DMS79 (cell line): ENCODE measurements around the gene PSMB8.
A peak's percentile ranks its signal among the peaks of the same experiment; 100 is the strongest.
"Not testable (repeated sequence)": the region's sequence is repeated elsewhere in the genome, so short reads cannot be mapped to it uniquely, and the experiment has no call there.

Source experiments
- DNase-seq: peaks from one replicate; lab custom pipeline; 2025; lab: John Stamatoyannopoulos, UW

The PSMB8 gene

DNA sequence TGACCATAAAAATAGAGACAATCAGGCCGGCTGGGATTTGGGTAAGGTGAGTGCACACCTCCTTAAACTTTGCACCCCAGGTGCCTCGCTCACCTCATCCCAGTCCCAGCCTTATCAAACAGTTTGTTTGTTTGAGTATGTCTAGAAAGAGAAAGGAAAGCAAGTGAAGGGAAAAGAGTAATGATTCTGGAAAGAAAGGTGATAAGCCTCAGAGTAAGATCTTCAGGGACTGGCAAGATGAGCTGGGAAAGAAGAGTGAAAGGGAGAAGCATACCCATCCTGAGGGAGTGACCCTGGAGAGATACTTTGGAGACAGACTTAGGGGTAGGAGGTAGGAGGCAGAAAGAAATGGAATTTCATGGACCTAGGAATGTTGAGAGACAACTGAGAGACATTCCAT is 7.0 kb downstream of the PSMB8 start:
- no peak for DNase-seq

DNA sequence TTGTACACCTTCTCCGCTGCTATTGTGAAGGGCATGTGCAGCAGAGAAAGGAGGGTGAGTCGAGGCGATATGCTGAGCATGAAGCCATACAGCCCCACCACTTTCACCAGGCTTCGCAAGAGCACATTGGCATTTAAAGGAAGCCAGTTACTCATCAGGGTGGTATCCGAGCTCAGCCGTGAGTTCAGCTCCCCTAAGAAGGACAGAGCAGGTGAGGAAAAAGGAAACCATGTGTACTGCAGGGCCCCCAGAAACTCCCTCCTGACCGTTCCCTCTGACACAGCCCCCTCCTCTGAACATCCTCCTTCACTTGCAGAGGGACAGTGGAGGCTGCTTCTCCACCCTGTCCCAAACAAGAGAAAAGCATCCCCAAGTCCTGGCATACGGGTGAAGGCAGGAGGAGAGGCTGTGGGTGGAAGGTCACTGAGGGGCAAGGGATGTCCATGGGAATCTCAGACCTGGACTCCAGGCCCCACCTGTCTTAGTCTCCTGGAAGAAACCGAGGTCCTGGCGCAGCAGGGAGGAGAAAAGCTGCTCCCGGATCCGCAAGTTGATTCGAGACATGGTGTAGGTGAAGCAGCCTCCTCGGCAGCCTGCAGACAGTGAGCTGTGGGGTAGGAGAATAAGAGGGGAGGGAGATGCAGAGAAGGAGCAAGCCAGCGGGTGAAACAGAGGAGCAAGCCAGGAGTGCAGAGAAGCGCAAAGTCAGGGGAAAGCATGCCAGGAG is 8.5 kb downstream of the PSMB8 start:
- no peak for DNase-seq

DNA sequence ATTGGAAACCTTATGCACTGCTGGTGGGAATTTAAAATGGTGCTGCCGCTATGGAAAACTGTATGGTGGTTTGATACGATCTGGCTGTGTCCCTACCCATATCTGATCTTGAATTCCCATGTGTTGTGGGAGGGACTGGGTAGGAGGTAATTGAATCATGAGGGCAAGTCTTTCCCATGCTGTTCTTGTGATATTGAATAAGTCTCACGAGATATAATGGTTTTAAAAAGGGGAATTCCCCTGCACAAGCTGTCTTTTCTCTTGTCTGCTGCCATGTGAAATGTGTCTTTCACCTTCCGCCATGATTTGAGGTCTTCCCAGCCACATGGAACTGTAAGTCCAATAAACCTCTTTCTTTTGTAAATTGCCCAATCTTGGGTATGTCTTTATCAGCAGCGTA is 10.2 kb downstream of the PSMB8 start:
- DNase-seq = no peak

DNA sequence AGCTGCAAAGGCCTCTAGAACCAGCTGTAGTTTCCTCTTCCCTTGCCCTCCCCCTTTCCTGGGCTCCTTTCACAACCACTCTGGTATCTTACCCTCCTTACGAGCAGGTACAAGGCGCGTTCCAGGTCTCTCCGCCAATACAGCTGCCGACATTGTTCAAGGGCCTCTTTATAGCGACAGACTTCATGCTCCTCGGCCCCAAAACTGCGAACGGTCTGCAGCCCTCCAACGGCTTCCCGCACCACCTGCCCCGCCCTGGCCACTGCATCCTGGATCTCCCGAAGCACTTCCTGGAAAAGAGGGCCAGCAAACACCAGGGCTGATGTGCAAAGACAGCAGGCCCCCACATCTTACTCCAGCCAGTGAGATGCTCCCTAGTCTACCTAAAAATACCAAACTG is 11.3 kb downstream of the PSMB8 start:
- no peak for DNase-seq

DNA sequence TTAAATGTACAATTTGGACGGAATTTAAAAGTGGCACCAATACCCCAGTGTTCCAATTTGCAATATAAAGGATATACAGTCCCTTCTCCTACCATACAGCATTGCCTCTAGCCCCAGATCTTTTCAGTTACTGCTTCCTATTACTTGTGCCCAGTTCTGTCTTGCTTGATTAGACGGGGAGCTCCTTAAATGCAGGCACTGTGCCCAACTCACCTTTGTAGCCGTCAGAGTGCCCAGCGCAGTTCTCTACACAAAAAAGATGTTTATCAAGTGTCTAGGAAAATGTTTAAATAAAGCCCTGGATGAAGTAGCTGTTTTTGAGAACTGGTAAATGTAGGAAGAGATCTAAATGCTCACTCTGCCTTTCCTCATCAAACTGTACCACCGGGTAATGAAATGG is 12.9 kb downstream of the PSMB8 start:
- DNase-seq = peak; percentile 72

DNA sequence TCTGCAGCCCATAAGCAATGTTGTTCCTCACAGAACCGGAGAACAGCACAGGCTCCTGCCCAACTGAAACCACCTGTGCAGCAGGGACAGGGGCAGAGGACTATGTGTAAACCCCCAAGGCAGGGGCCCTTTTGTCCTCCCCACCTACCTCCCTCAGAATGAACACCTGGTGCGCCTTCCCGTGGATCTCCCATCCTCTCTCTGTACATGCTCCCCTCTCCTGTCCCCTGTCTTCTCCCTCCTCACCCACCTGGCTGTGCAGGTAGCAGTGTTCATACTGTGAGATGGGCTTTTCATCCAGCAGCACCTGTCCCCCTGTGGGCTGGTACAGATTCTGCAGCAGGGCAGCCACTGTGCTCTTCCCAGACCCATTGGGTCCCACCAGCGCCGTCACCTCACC is 13.8 kb downstream of the PSMB8 start:
- DNase-seq = no peak

DNA sequence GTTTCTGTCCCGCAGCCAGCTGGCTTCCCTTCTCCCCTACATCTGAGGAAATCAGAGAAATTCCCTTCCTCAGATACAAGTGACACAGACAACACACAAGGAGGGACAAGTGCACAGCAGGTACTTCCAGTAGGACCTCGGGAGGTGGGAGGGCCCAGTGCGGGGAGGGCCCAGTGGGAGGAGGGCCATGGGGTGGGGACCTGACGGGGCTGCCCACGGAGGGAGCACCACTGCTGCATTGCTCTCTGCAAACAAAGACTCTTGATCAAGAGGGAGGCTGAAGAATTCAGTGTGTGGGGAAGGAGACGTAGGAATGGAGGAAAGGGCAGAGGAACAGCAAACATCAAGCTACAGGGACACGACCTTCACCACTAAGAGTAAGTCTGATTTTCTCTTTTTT is 14.4 kb downstream of the PSMB8 start:
- DNase-seq = no peak

DNA sequence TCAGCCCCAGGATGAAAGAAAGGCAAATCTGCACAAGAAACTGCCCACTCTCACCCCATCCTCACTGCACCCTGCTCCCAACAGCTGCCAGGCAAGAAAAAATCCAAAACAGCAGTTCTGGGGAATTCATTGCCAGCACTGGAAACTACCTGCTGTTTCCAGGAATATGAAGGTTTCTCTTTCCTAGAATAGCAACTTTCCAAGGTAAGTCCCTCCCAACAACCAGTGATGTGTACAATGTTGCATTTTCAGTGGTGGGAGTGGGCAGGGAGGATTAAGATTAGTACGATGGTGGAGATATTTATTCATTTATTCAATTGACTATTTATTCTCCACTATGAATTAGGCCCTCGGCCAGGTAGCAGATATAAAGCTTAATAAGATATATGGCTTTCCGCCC is 16.8 kb downstream of the PSMB8 start:
- DNase-seq = no peak

DNA sequence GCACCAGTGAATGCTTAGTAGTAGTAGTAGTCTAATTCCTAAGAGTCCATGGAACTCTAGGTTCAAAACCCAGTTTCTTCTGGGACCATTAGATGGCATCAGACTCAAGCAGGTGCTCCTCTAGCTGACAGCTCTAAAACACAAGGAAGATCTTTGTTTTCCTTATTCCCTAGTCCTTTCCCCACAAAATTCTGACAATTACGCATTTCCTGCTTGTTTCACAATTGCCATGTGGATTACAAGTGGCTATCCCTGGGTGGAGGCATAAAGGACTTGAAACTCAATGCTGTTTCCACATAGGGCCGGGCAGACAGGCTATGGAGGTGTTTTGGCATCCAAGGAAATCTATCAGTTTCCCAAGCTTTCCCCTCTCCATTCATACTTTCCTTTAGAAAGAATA is 17.9 kb downstream of the PSMB8 start:
- no peak for DNase-seq

DNA sequence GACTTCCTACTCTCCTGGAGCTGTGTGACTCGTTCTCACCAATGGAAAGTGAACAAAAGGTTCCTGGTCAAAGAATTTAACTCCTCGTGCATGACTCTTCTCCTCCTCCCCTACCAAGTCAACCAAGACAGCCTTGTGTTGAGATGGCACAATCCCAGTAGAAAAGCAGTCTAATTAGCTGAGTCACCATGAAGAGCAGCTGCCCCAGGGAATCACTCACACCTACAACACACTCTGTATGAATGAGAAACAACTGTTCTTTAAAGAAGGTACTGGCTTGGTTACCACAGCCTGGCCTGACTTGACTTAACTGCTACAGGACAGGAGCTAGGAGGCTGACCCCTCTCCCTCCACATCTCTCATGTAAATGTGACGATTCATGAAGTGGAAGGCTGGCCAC is 24.1 kb downstream of the PSMB8 start:
- no peak for DNase-seq

DNA sequence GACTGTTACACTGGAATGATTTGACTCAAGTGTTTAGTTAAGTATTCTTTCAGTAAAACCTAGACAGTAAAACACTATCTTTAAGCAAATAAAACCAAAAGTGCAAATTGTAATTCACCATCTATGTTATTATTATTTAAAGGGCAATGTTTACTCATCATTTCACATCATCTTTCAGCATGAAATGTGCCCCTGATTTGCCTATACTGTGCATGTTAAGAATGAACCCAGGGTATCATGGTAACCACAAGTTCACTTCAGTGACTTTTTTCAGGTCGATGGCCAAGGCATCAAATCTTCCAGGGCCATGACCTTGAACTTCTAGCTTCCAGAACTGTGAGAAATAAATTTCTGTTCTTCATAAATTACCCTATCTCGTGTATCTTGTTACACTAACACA is 25.0 kb downstream of the PSMB8 start:
- no peak for DNase-seq

DNA sequence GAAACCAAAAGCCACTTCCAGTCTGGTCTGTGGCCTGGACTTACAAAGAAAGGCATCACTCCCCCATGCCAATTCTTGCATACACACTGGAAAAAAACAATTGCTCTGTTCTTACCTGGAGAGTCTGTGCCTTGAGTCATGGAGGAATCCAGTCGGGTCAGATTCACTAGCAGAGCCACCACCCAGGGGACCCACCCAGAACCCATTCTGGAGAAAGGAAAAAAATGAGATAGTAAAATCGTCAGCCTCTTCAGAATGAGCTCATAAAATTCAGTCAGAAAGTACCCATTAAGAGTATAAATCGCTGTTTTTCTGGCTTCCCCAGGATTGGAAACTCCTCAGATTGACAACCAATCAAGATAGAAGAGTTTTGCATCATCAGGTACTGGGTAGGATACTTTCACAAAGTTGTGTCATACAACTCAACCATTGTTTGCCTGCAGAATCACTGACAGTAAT is 27.1 kb downstream of the PSMB8 start, which contains the start of gene HLA-DOB:
TSS of gene HLA-DOB (minus strand) at position 257 of the 459 bp plus-strand sequence. CDS start at position 206, 51 bp downstream.
- DNase-seq = no peak

DNA sequence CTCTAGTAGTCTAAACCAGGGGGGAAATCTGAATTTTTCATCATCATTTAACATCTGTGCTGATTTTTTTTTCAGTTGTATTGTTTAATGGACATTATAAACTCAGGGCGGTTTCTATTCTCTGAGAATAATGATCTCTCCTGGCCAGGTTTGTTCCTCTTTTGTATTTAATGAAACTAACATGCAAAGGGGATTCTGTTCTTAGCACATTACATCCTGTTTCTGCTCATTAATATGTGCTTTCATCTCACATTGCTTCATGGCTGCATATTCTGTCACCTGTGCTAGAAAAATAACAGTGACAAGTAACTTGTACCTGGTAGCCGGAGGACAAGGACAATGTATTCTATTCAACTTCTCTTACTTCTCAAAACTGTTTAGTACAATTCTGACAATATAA is 27.9 kb downstream of the PSMB8 start:
- DNase-seq = no peak

DNA sequence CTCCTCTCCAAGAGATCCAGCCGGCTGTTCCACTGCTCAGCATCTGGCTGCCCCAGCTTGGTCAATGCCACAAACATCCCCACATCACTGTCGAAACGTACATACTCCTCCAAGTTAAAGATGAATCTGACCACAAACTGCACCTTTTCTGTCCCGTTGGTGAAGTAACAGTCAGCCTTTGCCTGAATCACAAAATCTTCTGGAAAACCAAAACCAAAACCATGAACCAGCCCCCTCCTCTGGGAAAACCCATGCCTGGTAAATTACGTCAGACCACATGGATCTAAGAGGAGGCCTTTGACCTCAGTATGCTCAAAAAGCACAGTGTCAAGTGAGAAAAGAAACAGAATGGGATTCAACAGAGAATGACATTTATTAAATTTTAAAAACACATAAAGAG is 28.7 kb downstream of the PSMB8 start:
- no peak for DNase-seq

DNA sequence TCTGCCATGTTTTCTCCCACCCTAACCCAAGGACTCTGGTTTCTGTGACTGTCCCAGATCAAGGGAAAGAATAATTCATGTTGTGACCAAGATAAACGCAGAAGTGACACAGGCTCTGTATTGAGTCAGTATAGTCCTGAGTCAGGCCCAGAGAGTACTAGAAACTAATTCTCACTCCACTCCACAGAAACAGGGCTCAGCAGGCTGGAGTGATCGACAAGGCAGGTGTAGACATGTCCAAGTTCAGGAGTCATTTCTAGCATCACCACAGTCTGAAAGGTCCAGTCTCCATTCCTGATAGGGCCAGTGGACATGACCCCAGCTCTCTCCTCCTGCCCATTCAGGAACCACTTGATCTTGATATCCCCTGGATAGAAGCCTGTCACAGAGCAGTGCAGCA is 29.7 kb downstream of the PSMB8 start:
- DNase-seq = no peak

DNA sequence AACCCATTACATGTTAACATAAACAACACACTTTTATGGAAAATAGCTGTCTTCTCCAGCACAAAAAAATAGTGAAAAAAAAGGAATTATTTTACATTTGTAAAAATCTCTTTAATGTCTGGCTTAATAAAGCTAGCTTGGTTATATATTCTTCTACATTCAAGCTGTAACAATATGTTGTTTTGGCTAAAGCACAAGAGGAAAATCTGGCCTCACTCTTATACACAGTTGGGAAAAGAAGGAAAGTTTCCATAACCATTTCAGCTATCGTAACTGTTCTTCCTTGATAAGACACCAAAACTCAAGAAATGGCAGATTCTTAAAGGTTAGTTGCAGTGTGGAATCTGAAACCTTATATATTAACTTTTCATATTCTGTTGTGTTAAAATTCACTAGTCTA is 34.7 kb downstream of the PSMB8 start:
- DNase-seq = no peak

DNA sequence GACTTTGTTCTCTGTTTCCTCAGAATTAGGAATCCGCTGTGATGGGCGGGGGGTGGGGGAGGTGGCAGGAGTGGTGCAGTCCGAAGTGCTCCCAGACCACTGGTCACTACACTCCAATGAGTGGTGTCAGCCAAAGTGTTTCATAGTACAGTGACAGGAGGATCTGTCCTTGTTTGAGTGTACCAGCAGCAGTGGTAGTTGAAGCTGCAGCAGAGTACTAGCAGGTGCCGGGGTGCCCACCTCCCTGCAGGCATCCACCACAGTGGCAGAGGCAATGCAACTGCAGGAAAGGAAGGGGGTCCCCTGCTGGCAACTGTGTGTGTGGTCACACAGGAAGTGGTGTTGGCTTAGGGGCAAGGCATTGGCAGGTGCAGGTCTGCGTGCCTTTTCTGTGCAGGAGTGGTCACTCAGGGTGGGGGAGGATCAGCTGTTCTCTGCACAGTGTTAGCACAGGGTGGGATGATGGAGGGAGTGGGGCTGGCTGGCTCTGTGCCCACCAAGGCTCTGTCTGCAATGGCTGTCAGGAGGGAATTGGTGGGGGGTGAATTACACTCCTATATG is 36.7 kb downstream of the PSMB8 start:
- DNase-seq = no peak

DNA sequence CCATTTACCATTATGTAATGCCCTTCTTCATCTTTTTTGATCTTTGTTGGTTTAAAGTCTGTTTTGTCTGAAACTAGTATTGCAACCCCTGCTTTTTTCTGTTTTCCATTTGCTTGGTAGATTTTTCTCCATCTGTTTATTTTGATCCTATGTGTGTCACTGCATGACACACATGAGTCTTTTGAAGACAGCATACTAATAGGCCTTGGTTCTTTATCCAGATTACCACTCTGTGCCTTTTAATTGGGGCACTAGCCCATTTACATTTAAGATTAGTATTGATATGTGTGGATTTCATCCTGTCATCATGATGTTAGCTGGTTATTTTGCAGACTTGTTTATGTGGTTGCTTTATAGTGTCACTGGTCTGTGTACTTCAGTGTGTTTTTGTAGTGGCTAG is 38.4 kb downstream of the PSMB8 start:
- not testable (repeated sequence) for DNase-seq

DNA sequence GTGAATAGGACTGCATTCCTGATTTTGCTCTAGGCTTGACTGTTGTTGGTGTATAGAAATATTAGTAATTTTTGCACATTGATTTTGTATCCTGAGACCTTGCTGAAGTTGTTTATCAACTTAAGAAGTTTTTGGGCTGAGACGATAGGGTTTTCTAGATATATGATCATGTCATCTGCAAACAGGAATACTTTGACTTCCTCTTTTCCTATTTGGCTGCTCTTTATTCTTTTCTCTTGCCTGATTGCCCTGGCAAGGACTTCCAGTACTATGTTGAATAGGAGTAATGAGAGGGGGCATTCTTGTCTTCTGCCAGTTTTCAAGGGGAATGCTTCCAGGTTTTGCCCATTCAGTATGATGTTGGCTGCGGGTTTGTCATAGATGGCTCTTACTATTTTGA is 40.4 kb downstream of the PSMB8 start:
- no peak for DNase-seq

DNA sequence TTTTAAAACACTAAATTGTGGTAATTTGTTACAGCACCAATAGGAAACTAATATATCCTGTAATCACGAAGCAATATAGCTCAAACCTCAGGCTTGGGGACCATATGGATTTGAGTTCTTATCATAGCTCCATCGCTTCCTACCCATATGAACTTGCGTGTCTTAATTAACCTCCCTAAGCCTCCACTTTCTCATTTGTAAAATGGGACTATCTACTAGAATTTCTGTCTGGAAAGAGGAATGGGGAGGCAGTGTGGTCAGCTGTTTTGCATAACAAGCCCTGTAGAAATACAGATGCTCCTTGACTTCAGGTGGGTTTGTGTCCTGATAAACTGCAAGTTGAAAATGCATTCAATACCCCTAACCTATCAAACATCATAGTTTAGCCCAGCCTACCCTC is 44.1 kb downstream of the PSMB8 start:
- DNase-seq = no peak

DNA sequence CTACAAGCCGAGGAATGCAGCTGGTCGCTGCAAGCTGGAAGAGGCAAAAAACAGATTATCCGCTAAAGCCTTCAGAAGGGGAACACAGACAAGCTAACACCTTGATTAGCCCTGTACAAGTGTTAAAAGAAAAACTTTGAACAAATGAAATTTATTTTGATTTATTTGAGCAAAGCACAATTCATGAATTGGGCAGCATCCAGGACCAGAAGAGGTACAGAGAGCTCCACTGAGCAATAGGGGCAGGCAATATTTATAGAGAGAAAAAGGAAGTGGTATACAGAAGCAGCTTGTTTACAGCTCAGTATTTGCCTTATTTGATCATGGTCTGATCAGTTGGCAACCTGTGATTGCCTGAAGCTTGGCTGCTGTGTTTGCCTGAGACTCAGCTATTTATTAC is 44.7 kb downstream of the PSMB8 start:
- DNase-seq = no peak

DNA sequence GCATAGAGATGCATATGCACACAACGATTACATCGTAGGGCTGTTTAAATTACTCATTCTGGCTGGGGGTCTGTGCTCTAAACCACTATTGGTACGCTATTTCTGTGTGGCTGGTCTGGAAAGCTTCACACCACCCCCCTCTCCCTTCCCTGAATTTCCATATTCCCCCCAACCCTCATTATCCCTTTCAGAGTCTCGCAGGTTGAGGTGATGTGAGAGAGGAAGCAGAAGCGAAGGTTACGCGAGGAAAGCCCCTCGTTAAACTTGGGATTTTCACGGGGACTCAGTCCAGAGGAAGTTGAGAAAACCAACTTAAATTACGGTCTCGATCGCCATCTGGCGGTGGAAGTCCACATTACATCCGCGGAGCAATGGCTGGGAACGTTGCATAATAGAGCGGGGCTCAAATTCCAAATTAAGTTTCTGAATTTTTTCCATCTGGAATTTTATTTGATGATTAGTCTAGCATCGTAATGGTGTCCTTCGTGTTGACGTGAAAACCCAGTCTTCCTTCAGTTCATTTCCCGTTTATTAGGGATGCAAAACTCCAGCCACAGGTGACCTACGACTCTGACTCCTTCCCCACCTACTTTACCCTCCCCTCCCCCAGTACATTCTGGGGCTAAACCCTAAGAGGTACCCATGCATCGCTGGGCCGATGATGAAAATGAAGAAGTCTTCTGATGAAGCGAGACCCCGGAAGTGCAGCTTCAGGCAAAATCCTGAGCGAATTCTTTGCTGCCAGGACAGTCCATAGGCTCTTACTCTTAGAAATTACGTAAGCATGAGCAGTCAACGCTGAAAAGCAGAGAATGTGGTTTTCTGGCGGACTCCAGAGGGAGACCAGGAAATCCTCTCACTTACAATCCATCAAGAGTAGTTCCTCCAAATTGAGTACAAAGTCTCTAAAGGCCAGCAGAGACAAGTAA is 46.7 kb downstream of the PSMB8 start:
- peak; percentile 33 for DNase-seq

DNA sequence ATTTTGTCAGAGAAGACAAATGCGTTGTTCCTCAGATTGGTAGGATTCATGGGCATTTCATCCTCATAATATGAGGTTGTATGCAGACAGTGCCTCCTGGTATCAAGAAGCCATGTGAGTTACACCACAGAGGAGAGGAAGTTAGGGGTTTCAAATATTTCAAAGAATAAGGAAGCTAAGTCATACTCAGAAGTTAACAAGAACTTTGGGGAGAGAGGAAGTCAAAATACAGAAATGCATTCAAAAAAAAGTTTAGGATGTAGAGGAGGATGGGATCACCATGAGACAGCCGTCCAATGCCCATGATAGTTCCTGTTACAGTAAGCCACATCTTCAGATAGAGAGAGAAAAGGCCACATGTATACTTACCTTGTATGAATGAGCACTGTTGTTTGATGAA is 49.3 kb downstream of the PSMB8 start:
- DNase-seq = no peak
